B cell (primary cell): ENCODE results near the gene TNPO3. TPM values are rescaled to one million over a fixed set of nuclear protein-coding genes. Genes with fewer than 3 reads are reported as not detected.

Source experiments
- ATAC-seq: fragments of 200-7000 bp; cut with Tn5 transposase; one replicate; pipeline ENCODE4 v1.10.0; 2021; ENCODE audit warnings: low read depth, mild to moderate bottlenecking, moderate number of reproducible peaks, moderate library complexity
- CTCF ChIA-PET: fragments of 350-600 bp; sonication (Branson Sonifier 250); formaldehyde crosslinking; loops from one replicate; lab custom pipeline; 2021; ENCODE audit warnings: antibody characterized with exemption, inconsistent platforms; lab: Charles Lee
- POLR2A ChIA-PET: fragments of 350-600 bp; sonication (Branson Sonifier 250); formaldehyde crosslinking; loops from one replicate; lab custom pipeline; 2021; ENCODE audit warnings: antibody characterized with exemption; lab: Charles Lee
- DNase-seq: peaks from one replicate; pipeline ENCODE4 v3.0.0; 2013
- H2AFZ ChIP-seq: 2 replicates; pipeline ENCODE4 v1.6.1; 2012; ENCODE audit warnings: mild to moderate bottlenecking, low read depth, low read length; ENCODE audit not compliant: insufficient read depth, poor library complexity, severe bottlenecking
- H3K27ac ChIP-seq, 2 donors: 1 replicate in 1 of 2; 2 replicates in 1 of 2; pipeline ENCODE4 v1.5.1; 2012 to 2013; ENCODE audit warnings: low read length in 2 of 2, mild to moderate bottlenecking in 2 of 2, moderate library complexity in 1 of 2
- H3K27me3 ChIP-seq, 4 experiments: fragments of 200-600 bp in 1 of 4; sonication (generic) in 1 of 4; replicated peaks in 1 of 4; 1 replicate in 2 of 4; 2 replicates in 2 of 4; pipeline versions ENCODE4 v1.6.1 to v1.7.0; 2013 to 2016; ENCODE audit warnings: low read length in 3 of 4, mild to moderate bottlenecking in 2 of 4, mixed read lengths in 1 of 4, moderate library complexity in 1 of 4; ENCODE audit not compliant: insufficient read depth in 4 of 4, control insufficient read depth in 3 of 4; ENCODE audit errors: control extremely low read depth in 1 of 4
- H3K36me3 ChIP-seq, 2 experiments: replicated peaks in 1 of 2; 1 replicate in 1 of 2; 2 replicates in 1 of 2; pipeline versions ENCODE4 v1.6.1 to v1.7.1; 2013; ENCODE audit warnings: low read length in 1 of 2; ENCODE audit not compliant: insufficient read depth in 2 of 2, control insufficient read depth in 1 of 2; ENCODE audit errors: control extremely low read depth in 1 of 2, extremely low read depth in 1 of 2
- H3K4me1 ChIP-seq, 2 donors: fragments of 200-600 bp in 1 of 2; sonication (generic) in 1 of 2; 1 replicate in 1 of 2; 2 replicates in 1 of 2; pipeline versions ENCODE4 v1.5.1 to v1.6.1; 2013 to 2017; ENCODE audit warnings: low read length in 2 of 2; ENCODE audit not compliant: control insufficient read depth in 2 of 2, insufficient read depth in 2 of 2
- H3K4me2 ChIP-seq: replicated peaks from 2 replicates; pipeline ENCODE3; 2012; ENCODE audit warnings: mild to moderate bottlenecking, low read depth, low read length; ENCODE audit not compliant: poor library complexity, severe bottlenecking
- H3K4me3 ChIP-seq, 5 experiments: fragments of 200-600 bp in 1 of 5; sonication (generic) in 1 of 5; 1 replicate in 3 of 5; 2 replicates in 2 of 5; pipeline versions ENCODE4 v1.5.1 to v1.7.0; 2011 to 2016; ENCODE audit warnings: low read length in 4 of 5, mild to moderate bottlenecking in 4 of 5, low read depth in 2 of 5, control low read depth in 1 of 5, moderate library complexity in 1 of 5; ENCODE audit not compliant: insufficient read depth in 1 of 5; ENCODE audit errors: control extremely low read depth in 1 of 5, extremely low read depth in 1 of 5
- H3K79me2 ChIP-seq: fragments of 200-600 bp; sonication (generic); one replicate; pipeline ENCODE4 v1.6.0; 2016; ENCODE audit warnings: low read length; ENCODE audit not compliant: control insufficient read depth, insufficient read depth
- H3K9ac ChIP-seq: fragments of 200-600 bp; sonication (generic); 2 replicates; pipeline ENCODE4 v1.6.1; 2017; ENCODE audit warnings: mild to moderate bottlenecking, low read length, moderate library complexity
- H3K9me3 ChIP-seq, 3 donors: one replicate each; pipeline versions ENCODE4 v1.6.1 to v1.7.1; 2013; ENCODE audit warnings: low read length in 2 of 3; ENCODE audit not compliant: control insufficient read depth in 2 of 3, insufficient read depth in 1 of 3; ENCODE audit errors: control extremely low read depth in 1 of 3
- H4K20me1 ChIP-seq: 2 replicates; pipeline ENCODE4 v1.6.0; 2012; ENCODE audit warnings: mild to moderate bottlenecking, low read length; ENCODE audit not compliant: insufficient read depth, control insufficient read depth, poor library complexity, severe bottlenecking
- H3K27ac Mint-ChIP-seq: one replicate; pipeline ENCODE4 v1.8.0; 2021; ENCODE audit warnings: mixed read lengths
- H3K27me3 Mint-ChIP-seq: one replicate; pipeline ENCODE4 v1.8.0; 2021; ENCODE audit warnings: mixed read lengths
- H3K4me1 Mint-ChIP-seq: one replicate; pipeline ENCODE4 v1.8.0; 2021; ENCODE audit warnings: mixed read lengths
- H3K4me3 Mint-ChIP-seq: one replicate; pipeline ENCODE4 v1.8.0; 2021; ENCODE audit warnings: mixed read lengths
- H3K9me3 Mint-ChIP-seq: one replicate; pipeline ENCODE4 v1.8.0; 2022; ENCODE audit warnings: mixed read lengths; ENCODE audit not compliant: insufficient read depth
- CTCF ChIP-seq: fragments of 200-600 bp; IDR thresholded peaks from one replicate; pipeline ENCODE4 v1.8.0; 2022; ENCODE audit warnings: antibody characterized with exemption, mild to moderate bottlenecking
- EZH2 ChIP-seq: IDR thresholded peaks from 2 replicates; pipeline ENCODE4 v1.6.1; 2012; ENCODE audit warnings: borderline replicate concordance, low read depth, mild to moderate bottlenecking, moderate library complexity, low read length; ENCODE audit not compliant: insufficient read depth, poor library complexity, severe bottlenecking
- WGBS: methylation state at CpG from one replicate; pipeline ENCODE4 v1.1.5; 2013; ENCODE audit warnings: missing lambda C conversion rate; ENCODE audit not compliant: insufficient coverage; 5-methylcytosine and 5-hydroxymethylcytosine counted together
- intact Hi-C: fragments of 100-400 bp; cut with micrococcal nuclease; formaldehyde crosslinking; loops from one replicate; pipeline ENCODE4 v1.10.0; 2022
- polyA plus RNA-seq: library from polyadenylated mRNA; depleted of rRNA; stranded (reverse); fragments of >200 nt; gene quantifications from 2 replicates; pipeline ENCODE4 v1.2.3, GENCODE V29; 2012
- total RNA-seq, 2 donors: library from RNA; stranded (reverse); fragments of 120-200 nt in 1 of 2; gene quantifications; 1 replicate in 1 of 2; 2 replicates in 1 of 2; pipeline versions ENCODE4 v1.2.3 to v1.2.4, GENCODE V29; 2013 to 2022

TNPO3 gene
- total and polyA plus RNA-seq, 2 donors (not counting 1 experiment from before 2014, with no cell fraction given) = 19.0 to 48.3 TPM

GRCh38 chr7:128924707-128925588 lies 130.0 kb downstream of the TNPO3 start:
- H2AFZ ChIP-seq = no peak overlapping the region
- WGBS = 93% methylated on average over 6 of the region's 8 CpGs
- H3K4me2 ChIP-seq = no peak overlapping the region
- H3K9me3 ChIP-seq = no peaks in the 10 kb centered on the region
- ChIA-PET CTCF (interaction anchor here (0.7 kb wide), 1 partner anchor 167 kb away, joined by 3 read pairs; no protein-coding TSS in a partner anchor), POLR2A (interaction anchor here (0.6 kb wide), 1 partner anchor 42 kb away, joined by 4 read pairs; no protein-coding TSS in a partner anchor)
- no peaks in the 10 kb centered on the region for H3K27me3 ChIP-seq
- Mint-ChIP-seq H3K9me3 (no peaks in the 10 kb centered on the region), H3K4me1 (no peaks in the 10 kb centered on the region), H3K27ac (no peak overlapping the region), H3K4me3 (no peak overlapping the region), H3K27me3 (peaks cover 4% of the 10 kb centered on the region)
- H3K36me3 ChIP-seq = no peaks in the 10 kb centered on the region
- no peaks in the 10 kb centered on the region for H3K79me2 ChIP-seq
- no peak for DNase-seq
- TF ChIP-seq CTCF (no peak), EZH2 (no peak)
- no peaks in the 10 kb centered on the region for H3K4me1 ChIP-seq
- H3K27ac ChIP-seq = no peak overlapping the region
- ATAC-seq = no peak
- H3K4me3 ChIP-seq = no peak overlapping the region
- H4K20me1 ChIP-seq = no peaks in the 10 kb centered on the region
- H3K9ac ChIP-seq = no peak overlapping the region
- intact Hi-C loops = no loop called here

- WGBS = 100% methylated on average over 1 of the region's 5 CpGs
- Mint-ChIP-seq H3K4me3 (no peak overlapping the region), H3K4me1 (peaks cover 7% of the 10 kb centered on the region), H3K9me3 (no peaks in the 10 kb centered on the region), H3K27me3 (peaks cover 4% of the 10 kb centered on the region), H3K27ac (no peak overlapping the region)
- Histone ChIP-seq H3K27ac (no peak overlapping the region), H3K4me3 (no peak overlapping the region), H3K9ac (no peak overlapping the region), H3K4me1 (no peaks in the 10 kb centered on the region), H2AFZ (no peak overlapping the region), H3K79me2 (no peaks in the 10 kb centered on the region), H4K20me1 (no peaks in the 10 kb centered on the region), H3K36me3 (no peaks in the 10 kb centered on the region), H3K27me3 (no peaks in the 10 kb centered on the region), H3K4me2 (no peak overlapping the region), H3K9me3 (no peaks in the 10 kb centered on the region)
- DNase-seq = no peak
- intact Hi-C loops = no loop called here
- ATAC-seq = no peak
- no peak for TF ChIP-seq CTCF
- no peak for TF ChIP-seq EZH2
- POLR2A ChIA-PET = no interaction called here
- CTCF ChIA-PET = interaction anchor here (1.1 kb wide), 1 partner anchor 168 kb away, joined by 3 read pairs; no protein-coding TSS in a partner anchor
Measured at GRCh38 chr7:128923411-128923800, 131.5 kb downstream of the TNPO3 start.
